K562 (cell line): ENCODE measurements around the gene CLIP2. TPM values are rescaled to one million over a fixed set of nuclear protein-coding genes. Genes with fewer than 3 reads are reported as not detected.

ENCODE experiments used
- ATAC-seq: fragments of 200-7000 bp; cut with Tn5 transposase; 3 replicates; pipeline ENCODE4 v1.9.1; 2020; ENCODE audit warnings: moderate library complexity
- BruUV-seq: library from RNA; stranded (reverse); fragments of 400-500 nt; replicated peaks from 2 replicates; lab custom pipeline; 2021; lab: Mats Ljungman, UMichigan
- CTCF ChIA-PET: fragments of 300-600 bp; formaldehyde crosslinking; extraction: SDS; loops from one replicate; lab custom pipeline; 2021; ENCODE audit warnings: low intra/inter-chr PET ratio; lab: Yijun Ruan, JAX
- POLR2A ChIA-PET: fragments of 300-600, 350-650 bp; sonication (Branson Sonifier 250); formaldehyde crosslinking; extraction: SDS; loops from one replicate; lab custom pipeline; 2021; ENCODE audit warnings: antibody characterized with exemption, inconsistent platforms; lab: Yijun Ruan, JAX
- DNase-seq, 4 experiments: peaks; one replicate each; pipeline versions ENCODE4 v3.0.0 to v3.0.0-alpha.2; 2011 to 2018; ENCODE audit warnings: low spot score in 3 of 4, mixed read lengths in 3 of 4; ENCODE audit errors: extremely low read depth in 1 of 4
- FAIRE-seq: peaks from 2 replicates; lab custom pipeline; 2011; peaks lifted over from hg19 to GRCh38; lab: Jason Lieb, UNC
- H2AFZ ChIP-seq: 2 replicates; pipeline ENCODE4 v1.6.0; 2011; ENCODE audit warnings: low read depth, low read length, control low read depth, inconsistent platforms
- H3K27ac ChIP-seq: fragments of 200-600 bp; 3 replicates; pipeline ENCODE4 v1.8.0; 2011; ENCODE audit warnings: low read depth, mild to moderate bottlenecking, control low read depth, inconsistent platforms, low read length, moderate library complexity, mixed read lengths; ENCODE audit errors: extremely low read depth
- H3K27me3 ChIP-seq, 2 experiments: fragments of 300-600 bp in 1 of 2; 2 replicates in 1 of 2; 3 replicates in 1 of 2; pipeline versions ENCODE4 v1.6.0 to v1.8.0; 2011; ENCODE audit warnings: inconsistent platforms in 2 of 2, low read length in 2 of 2, mild to moderate bottlenecking in 1 of 2, mixed read lengths in 1 of 2, moderate library complexity in 1 of 2; ENCODE audit not compliant: control insufficient read depth in 2 of 2, insufficient read depth in 2 of 2
- H3K36me3 ChIP-seq: fragments of 300-600 bp; 3 replicates; pipeline ENCODE4 v1.8.0; 2011; ENCODE audit warnings: mild to moderate bottlenecking, low read length, inconsistent platforms; ENCODE audit not compliant: control insufficient read depth, insufficient read depth
- H3K4me1 ChIP-seq, 2 experiments: fragments of 200-600 bp in 1 of 2; replicated peaks in 1 of 2; 2 replicates in 1 of 2; 3 replicates in 1 of 2; pipeline versions ENCODE4 v1.5.1 to v1.8.0; 2011; ENCODE audit warnings: inconsistent platforms in 2 of 2, low read length in 2 of 2, mild to moderate bottlenecking in 1 of 2, mixed read lengths in 1 of 2, moderate library complexity in 1 of 2; ENCODE audit not compliant: control insufficient read depth in 2 of 2, insufficient read depth in 2 of 2
- H3K4me2 ChIP-seq: 2 replicates; pipeline ENCODE4 v1.6.1; 2011; ENCODE audit warnings: low read length, control low read depth, inconsistent platforms, mixed read lengths; ENCODE audit not compliant: insufficient read depth
- H3K4me3 ChIP-seq: fragments of 200-600 bp; sonication (generic), shearing (Covaris generic); 2 replicates; pipeline ENCODE4 v1.5.1; 2016; ENCODE audit warnings: control low read depth, inconsistent platforms
- H3K79me2 ChIP-seq: fragments of 200-600 bp; 3 replicates; pipeline ENCODE4 v1.8.0; 2011; ENCODE audit warnings: low read length, inconsistent platforms; ENCODE audit not compliant: control insufficient read depth, insufficient read depth
- H3K9ac ChIP-seq, 2 experiments: 2 replicates each; pipeline versions ENCODE4 v1.6.0 to v1.6.1; 2011; ENCODE audit warnings: low read depth in 2 of 2, low read length in 2 of 2, control low read depth in 1 of 2, inconsistent platforms in 1 of 2, mild to moderate bottlenecking in 1 of 2, mixed read lengths in 1 of 2; ENCODE audit not compliant: insufficient read depth in 1 of 2
- H3K9me1 ChIP-seq: one replicate; pipeline ENCODE4 v1.6.0; 2011; ENCODE audit warnings: inconsistent platforms, mild to moderate bottlenecking, low read length, moderate library complexity; ENCODE audit not compliant: control insufficient read depth, insufficient read depth
- H3K9me3 ChIP-seq: replicated peaks from 2 replicates; pipeline ENCODE4 v1.5.1; 2011; ENCODE audit warnings: low read depth, low read length, inconsistent platforms; ENCODE audit not compliant: control insufficient read depth, insufficient read depth
- H4K20me1 ChIP-seq: replicated peaks from 2 replicates; pipeline ENCODE4 v1.6.1; 2011; ENCODE audit warnings: low read length, inconsistent platforms, mixed read lengths; ENCODE audit not compliant: control insufficient read depth, insufficient read depth
- BHLHE40 ChIP-seq: IDR thresholded peaks from 2 replicates; pipeline ENCODE4 v1.6.1; 2011; ENCODE audit warnings: low read length, improper control_type of control experiment
- FOSL1 ChIP-seq: fragments of 200-800 bp; sonication (Bioruptor generic); conservative IDR thresholded peaks from 2 replicates; pipeline ENCODE4 v1.6.1; 2016; ENCODE audit warnings: missing genetic modification characterization, missing compliant biosample characterization
- MECOM ChIP-seq: fragments of 250-450 bp; sonication (Bioruptor Pico); IDR thresholded peaks from 2 replicates; pipeline ENCODE4 v1.8.0; 2022; ENCODE audit warnings: inconsistent platforms
- OTX1 ChIP-seq: fragments of 450-650 bp; formaldehyde crosslinking; IDR thresholded peaks from 2 replicates; pipeline ENCODE4 v1.4.0; 2022; ENCODE audit warnings: mild to moderate bottlenecking
- PCBP1 ChIP-seq: fragments of 200-400 bp; formaldehyde crosslinking; IDR thresholded peaks from 2 replicates; pipeline ENCODE4 v1.6.1; 2018; ENCODE audit warnings: mild to moderate bottlenecking, low read depth, low read length; ENCODE audit not compliant: poor library complexity, severe bottlenecking
- RAD51 ChIP-seq: fragments of 450-650 bp; IDR thresholded peaks from 2 replicates; pipeline ENCODE4 v1.7.1; 2016; ENCODE audit warnings: low read depth, mild to moderate bottlenecking, borderline replicate concordance
- SMAD3 ChIP-seq: fragments of 450-650 bp; formaldehyde crosslinking; conservative IDR thresholded peaks from 2 replicates; pipeline ENCODE4 v1.4.0; 2020; ENCODE audit warnings: mild to moderate bottlenecking
- TFE3 ChIP-seq: fragments of 450-650 bp; formaldehyde crosslinking; IDR thresholded peaks from 2 replicates; pipeline ENCODE4 v1.4.0; 2020; ENCODE audit warnings: mild to moderate bottlenecking, mixed read lengths
- TOE1 ChIP-seq, 2 experiments: fragments of 450-650 bp in 1 of 2; sonication (generic) in 1 of 2; formaldehyde crosslinking in 1 of 2; IDR thresholded peaks; 2 replicates each; pipeline versions ENCODE4 v1.7.1 to v1.8.0; 2016 to 2022; ENCODE audit warnings: borderline replicate concordance in 2 of 2, mild to moderate bottlenecking in 2 of 2, antibody characterized with exemption in 1 of 2, inconsistent platforms in 1 of 2, low read depth in 1 of 2, missing genetic modification reagents in 1 of 2, moderate library complexity in 1 of 2
- ZBTB7A ChIP-seq: IDR thresholded peaks from 2 replicates; pipeline ENCODE4 v1.6.1; 2011; ENCODE audit warnings: low read depth, mild to moderate bottlenecking, low read length, moderate library complexity, borderline replicate concordance; ENCODE audit not compliant: control insufficient read depth
- ZFPM2 ChIP-seq: fragments of 250-450 bp; sonication (Bioruptor Pico); IDR thresholded peaks from 2 replicates; pipeline ENCODE4 v1.5.1; 2022; ENCODE audit warnings: mild to moderate bottlenecking
- WGBS: fragments of 100-300 bp; shearing (Covaris generic); methylation state at CpG from one replicate; pipeline ENCODE4 v1.1.6; 2016; ENCODE audit warnings: low coverage, mixed read lengths; ENCODE audit not compliant: insufficient coverage; ENCODE audit errors: missing lambda C conversion rate; 5-methylcytosine and 5-hydroxymethylcytosine counted together
- in situ Hi-C: fragments of 300-500 bp; cut with MboI; formaldehyde crosslinking; loops from 4 replicates; pipeline ENCODE4 v1.15.0; 2018; ENCODE audit warnings: inconsistent platforms, mixed read lengths
- intact Hi-C: fragments of 100-400 bp; cut with micrococcal nuclease; formaldehyde crosslinking; loops from 2 replicates; pipeline ENCODE4 v1.14.2; 2022
- polyA plus RNA-seq, 8 experiments: library from polyadenylated mRNA; depleted of rRNA in 4 of 8; stranded (reverse) in 5 of 8; unstranded in 3 of 8; fragments of >200 nt; fragmentation: Nextera tagmentation in 2 of 8; fragmentation: Illumina TruSeq in 1 of 8; extraction: Ambion mirVana in 2 of 8; extraction: Trizol in 1 of 8; gene quantifications; 2 replicates each; pipeline versions ENCODE4 v1.2.1 to v1.2.3, GENCODE V29; 2011 to 2014; ENCODE audit warnings: inconsistent platforms in 1 of 8, missing spikeins in 1 of 8
- total RNA-seq, 7 experiments: library from RNA; depleted of rRNA in 6 of 7; stranded (reverse); fragments of >200 nt in 6 of 7; fragmentation: Illumina TruSeq in 2 of 7; extraction: Trizol in 2 of 7; gene quantifications; 2 replicates each; pipeline versions ENCODE4 v1.2.1 to v1.2.3, GENCODE V29; 2011 to 2021; ENCODE audit warnings: low replicate concordance in 1 of 7
- TF ChIP-seq, protein P1 (sequence below), 2 experiments: IDR thresholded peaks in 1 of 2; conservative IDR thresholded peaks in 1 of 2; 2 replicates each; pipeline ENCODE4 v1.6.1; 2016; ENCODE audit warnings: low read depth in 2 of 2, mild to moderate bottlenecking in 1 of 2, missing compliant biosample characterization in 1 of 2, missing genetic modification characterization in 1 of 2, moderate library complexity in 1 of 2

CLIP2 gene
- total and polyA plus RNA-seq, 9 of the 15 experiments (the other 6 are each of a cell fraction or from before 2014, with no cell fraction given), result 0.07 to 5.4 (median 2.1) TPM

GRCh38 chr7:74454021-74454924 is 165.1 kb downstream of the CLIP2 start:
- Histone ChIP-seq H3K9ac (peak overlapping the region; percentile 32 to 94; a peak in 3 of 4 replicates), H3K9me3 (no peaks in the 10 kb centered on the region), H3K9me1 (no peaks in the 10 kb centered on the region), H3K27me3 (no peaks in the 10 kb centered on the region), H3K4me3 (peak overlapping the region; percentile 94), H3K27ac (peak overlapping the region; percentile 68; the same call in 1 of the 3 replicates), H3K79me2 (peaks cover 40% of the 10 kb centered on the region), H4K20me1 (no peaks in the 10 kb centered on the region; the same call in 1 of the 2 replicates), H3K4me2 (peak overlapping the region; percentile 90), H3K4me1 (peaks cover 22 to 46% of the 10 kb centered on the region in 2 experiments), H2AFZ (peak overlapping the region; percentile 33; the same call in 1 of the 2 replicates), H3K36me3 (peaks cover 3% of the 10 kb centered on the region; the same call in 1 of the 3 replicates)
- no TSS peak for BruUV-seq
- POLR2A ChIA-PET, result no interaction called here
- 27% methylated on average over 5 of the region's 61 CpGs for WGBS
- no peak; the same call in 2 of the 3 replicates for ATAC-seq
- peak in 3 of 4 experiments; percentile 15 to 85 (median 85) for DNase-seq
- intact Hi-C loops (loop anchor here (10.0 kb wide), 2 partner anchors 111 to 201 kb away; partner anchors contain the start of gene GTF2I), in situ Hi-C loops (no loop called here)
- CTCF ChIA-PET, result interaction anchor here (0.7 kb wide), 1 partner anchor 551 kb away, joined by 3 read pairs; no protein-coding TSS in a partner anchor
- no peak for FAIRE-seq
- TF ChIP-seq OTX1 (CRISPR knock-in tag) (no peak), PCBP1 (peak; percentile 78), FOSL1 (0 out of 2 replicates have a peak, but pooled peaks have one; percentile 17), SMAD3 (CRISPR knock-in tag) (no peak), ZBTB7A (0 out of 2 replicates have a peak, but pooled peaks have one; percentile 37), RAD51 (peak; percentile 50; the same call in 1 of the 2 replicates), ZFPM2 (CRISPR knock-in tag) (no peak), BHLHE40 (peak; percentile 62), MECOM (no peak), TFE3 (CRISPR knock-in tag) (peak; percentile 31; the same call in 1 of the 2 replicates), TOE1 (IDR thresholded peaks at IDR 0.05; ENCODE audit: borderline replicate concordance) (0 out of 2 replicates have a peak, but pooled peaks have one; percentile 26), TOE1 (CRISPR knock-in tag; IDR thresholded peaks at IDR 0.05; ENCODE audit: borderline replicate concordance, low read depth) (no peak)
- TF ChIP-seq, protein P1, sequence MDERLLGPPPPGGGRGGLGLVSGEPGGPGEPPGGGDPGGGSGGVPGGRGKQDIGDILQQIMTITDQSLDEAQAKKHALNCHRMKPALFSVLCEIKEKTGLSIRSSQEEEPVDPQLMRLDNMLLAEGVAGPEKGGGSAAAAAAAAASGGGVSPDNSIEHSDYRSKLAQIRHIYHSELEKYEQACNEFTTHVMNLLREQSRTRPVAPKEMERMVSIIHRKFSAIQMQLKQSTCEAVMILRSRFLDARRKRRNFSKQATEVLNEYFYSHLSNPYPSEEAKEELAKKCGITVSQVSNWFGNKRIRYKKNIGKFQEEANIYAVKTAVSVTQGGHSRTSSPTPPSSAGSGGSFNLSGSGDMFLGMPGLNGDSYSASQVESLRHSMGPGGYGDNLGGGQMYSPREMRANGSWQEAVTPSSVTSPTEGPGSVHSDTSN (CRISPR knock-in tag; IDR thresholded peaks at IDR 0.05; ENCODE audit: low read depth), result no peak
- TF ChIP-seq, protein P1 (tag; conservative IDR thresholded peaks at IDR 0.05; ENCODE audit: low read depth), result no peak
